GM19238 (cell line): ENCODE results near the gene FOXD3.
A peak's percentile ranks its signal among the peaks of the same experiment; 100 is the strongest.
"Not testable (repeated sequence)": the region's sequence is repeated elsewhere in the genome, so short reads cannot be mapped to it uniquely, and the experiment has no call there.

Experiments used
- DNase-seq: peaks from one replicate; pipeline ENCODE4 v3.0.0; 2011; ENCODE audit warnings: low spot score; ENCODE audit not compliant: insufficient read length

Gene FOXD3

GRCh38 chr1:63321066-63321784 is 1.1 kb upstream of the FOXD3 start:
- DNase-seq: no peak

- DNase-seq: no peak
Observed at GRCh38 chr1:63321785-63322113, 618 bp upstream of the FOXD3 start.

- no peak for DNase-seq
Observed at GRCh38 chr1:63322944-63323864, 837 bp downstream of the FOXD3 start.

DNA sequence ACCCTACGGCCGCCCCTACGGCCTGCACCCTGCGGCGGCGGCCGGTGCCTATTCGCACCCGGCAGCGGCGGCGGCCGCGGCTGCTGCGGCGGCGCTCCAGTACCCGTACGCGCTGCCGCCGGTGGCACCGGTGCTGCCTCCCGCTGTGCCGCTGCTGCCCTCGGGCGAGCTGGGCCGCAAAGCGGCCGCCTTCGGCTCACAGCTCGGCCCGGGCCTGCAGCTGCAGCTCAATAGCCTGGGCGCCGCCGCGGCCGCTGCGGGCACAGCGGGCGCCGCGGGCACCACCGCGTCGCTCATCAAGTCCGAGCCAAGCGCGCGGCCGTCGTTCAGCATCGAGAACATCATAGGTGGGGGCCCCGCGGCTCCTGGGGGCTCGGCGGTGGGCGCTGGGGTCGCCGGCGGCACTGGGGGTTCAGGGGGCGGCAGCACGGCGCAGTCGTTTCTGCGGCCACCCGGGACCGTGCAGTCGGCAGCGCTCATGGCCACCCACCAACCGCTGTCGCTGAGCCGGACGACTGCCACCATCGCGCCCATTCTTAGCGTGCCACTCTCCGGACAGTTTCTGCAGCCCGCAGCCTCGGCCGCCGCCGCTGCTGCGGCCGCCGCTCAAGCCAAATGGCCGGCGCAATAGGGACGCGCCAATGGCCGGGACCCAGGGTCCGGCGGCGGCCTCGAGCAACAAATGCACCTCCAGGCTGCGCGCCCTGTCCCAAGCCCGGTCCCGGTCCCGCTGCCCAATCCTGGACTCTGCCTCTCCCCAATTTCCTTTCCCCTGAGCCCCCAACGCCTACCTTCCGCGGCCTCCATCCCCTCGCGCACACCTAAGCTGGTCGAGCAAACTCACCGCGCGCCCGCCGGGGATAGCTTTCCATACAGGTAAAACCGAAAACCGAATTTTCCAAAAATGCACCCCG is 1.8 kb downstream of the FOXD3 start:
- DNase-seq: no peak

DNA sequence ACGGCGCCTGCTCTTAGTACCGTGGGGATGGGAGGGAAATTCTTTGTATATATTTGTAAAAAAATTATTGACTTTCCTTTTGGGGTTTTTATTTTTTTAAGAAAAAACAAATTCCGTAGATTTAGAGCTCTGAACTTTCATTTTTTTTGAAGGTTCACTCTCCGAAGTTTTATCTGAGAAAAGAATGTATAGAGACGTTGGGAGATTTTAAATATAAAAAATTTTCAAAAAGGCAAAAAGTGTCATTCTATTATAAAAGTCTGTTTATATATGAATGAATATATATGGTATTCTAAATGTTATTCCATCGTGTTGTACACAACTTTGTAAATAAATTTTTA is 2.4 kb downstream of the FOXD3 start:
- no peak for DNase-seq

DNA sequence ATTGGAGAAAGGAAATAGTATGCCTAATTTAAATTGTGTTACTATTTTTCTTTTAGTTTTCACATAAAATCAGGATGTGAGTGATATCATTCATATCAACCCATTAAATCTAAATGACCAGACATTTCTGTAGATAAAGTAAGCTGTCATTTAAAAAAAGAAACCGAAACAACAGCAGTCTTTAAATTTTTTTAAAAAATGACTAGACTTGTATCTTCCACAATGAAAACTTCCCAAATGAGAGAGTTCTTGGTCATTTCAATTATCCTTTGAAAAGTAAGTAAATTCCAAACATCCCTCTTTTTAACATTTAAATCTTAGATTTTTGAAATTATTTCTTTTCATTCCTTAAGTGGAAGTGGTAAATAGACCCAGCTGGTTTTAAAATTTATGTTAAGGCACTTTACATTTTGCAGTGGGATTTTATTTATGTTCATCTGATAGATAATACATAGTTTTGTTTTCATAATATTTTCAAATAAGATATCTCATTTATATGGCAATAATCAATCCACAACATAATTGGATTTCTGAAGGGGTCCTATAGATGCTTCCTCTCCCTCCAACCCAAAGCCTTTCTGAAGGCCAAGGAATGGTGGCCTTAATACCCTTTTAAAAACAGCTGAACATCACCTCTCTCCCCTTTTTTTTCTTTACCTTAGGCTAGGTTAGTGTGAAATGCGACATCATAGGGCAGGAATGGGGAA is 3.1 kb downstream of the FOXD3 start:
- no peak for DNase-seq

DNA sequence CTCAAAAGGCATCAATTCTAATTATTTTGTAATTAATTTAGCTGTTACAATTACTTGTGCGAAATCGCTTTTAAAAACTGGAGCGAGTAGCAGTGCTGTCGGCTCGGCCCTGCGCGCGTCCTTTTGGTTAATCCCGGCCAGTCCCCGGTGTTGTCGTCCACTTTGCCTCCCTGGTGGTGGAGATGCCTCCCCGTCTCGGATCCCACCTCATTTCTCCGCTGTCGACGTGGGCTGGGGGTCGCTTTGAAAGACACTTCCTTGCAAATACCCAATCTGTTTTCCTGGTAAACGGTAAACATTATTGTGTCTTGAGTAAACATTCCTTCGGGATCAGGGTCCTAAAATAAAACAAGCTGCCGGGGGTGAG is 3.7 kb downstream of the FOXD3 start:
- DNase-seq: no peak

DNA sequence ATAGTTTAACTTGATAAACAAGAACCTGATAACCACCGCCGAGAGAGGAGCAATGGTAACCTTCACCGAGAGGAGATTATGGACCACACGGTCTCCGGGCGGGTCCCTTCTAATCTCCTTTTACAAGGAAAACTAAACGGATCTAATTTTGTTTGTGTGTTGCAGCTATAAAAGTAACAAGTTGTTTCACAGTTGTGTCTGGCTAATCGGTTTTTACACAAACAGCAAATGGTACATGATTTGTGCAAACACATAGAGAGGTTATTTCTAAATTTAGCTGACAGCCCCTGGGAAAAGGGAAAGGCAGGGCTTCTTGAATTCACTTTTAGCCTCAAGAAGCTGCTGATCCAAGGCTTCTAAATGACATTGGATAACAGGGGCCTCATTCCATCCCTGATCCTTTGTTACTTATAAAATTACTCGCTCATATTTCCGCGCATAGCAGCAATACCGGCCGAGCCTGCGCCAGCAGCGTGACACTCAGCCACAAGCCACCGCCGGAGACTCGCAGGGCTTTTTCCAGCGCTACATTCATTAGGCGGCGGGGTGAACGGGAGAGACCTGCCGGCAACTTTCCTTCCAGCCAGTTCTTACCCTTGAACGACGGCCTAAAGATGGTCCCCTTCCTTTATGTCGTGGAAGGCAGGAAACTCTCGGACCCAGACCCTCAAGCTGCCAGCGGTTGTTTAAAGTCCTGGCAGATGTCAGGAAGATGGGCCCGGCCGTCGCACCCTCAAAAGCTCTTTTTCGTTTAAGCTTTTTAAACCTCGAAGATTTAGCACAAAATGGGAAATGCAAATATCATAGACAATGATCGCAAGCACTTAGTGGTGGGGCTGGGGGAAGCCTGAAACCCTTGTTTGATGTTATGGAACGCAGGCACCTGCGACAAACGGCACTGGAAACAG is 4.4 kb downstream of the FOXD3 start:
- no peak for DNase-seq

DNA sequence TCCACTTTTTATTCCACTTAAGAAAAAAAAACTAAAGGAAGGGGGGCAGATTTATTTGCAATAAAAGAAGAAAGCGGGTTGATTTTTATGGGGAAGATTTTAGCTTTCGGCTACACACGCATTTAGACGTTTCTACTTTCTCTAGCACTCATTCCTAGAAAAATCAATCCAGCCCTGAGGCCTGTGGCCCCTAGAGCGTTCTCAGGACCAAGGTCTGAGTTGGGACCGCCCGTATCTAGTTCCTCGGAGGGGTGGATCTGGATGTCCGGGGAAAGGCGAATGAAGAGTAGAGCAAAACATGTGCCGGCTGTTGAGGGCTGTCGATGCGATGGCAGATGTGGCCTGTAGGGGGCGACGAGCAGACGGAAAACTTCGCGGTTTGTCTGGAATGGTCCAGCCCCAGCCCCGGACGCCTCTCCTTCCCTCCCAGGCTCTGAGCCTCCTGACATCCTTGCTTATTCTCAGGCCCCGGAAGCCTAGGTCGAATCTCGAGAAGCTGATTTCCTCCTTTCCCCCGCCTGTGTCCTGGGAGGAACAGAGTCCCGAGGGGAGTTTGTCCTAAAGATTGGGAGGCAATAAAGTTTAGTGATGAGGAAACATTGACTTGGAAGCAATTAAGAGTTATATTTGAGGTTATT is 5.2 kb downstream of the FOXD3 start:
- peak; percentile 42 for DNase-seq

DNA sequence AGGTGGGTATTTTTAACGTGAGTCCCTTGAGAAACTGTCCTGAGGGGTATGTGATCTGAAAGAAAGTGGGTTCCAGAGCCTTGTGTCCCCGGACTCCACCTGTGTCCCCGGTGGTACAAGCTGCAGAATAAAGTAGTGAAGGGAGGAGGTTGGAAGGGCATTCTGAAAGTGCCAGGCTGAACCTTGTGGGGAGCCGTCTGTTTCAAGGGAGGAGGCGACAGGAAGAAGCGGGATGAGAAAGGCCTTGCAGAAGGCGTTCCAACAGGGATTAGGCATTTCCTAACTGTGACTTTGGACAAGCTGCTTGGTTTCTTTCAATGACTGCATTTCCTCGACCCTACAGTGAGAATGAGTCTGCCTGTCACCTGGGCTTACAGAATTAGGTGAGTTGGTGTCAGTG is 5.8 kb downstream of the FOXD3 start:
- DNase-seq: no peak

DNA sequence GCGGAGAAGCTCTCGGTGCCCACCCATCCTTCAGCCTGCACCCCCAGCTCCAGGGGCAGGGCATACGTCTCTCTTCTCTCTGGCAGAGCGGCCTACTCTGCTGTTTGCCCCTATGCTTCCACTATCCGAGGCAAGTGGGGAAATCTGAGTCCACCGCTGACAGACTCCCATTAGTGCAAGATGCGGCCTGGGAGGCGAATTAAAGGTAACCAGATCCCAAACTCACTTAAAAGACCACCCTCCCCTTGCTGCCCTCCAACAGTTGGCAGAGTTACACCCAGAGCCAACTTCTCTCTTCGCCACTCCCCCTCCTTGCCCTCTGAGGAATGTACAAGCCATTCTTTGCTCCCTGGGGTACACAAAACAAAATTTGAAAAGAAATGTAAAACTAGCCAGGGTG is 6.4 kb downstream of the FOXD3 start:
- no peak for DNase-seq

DNA sequence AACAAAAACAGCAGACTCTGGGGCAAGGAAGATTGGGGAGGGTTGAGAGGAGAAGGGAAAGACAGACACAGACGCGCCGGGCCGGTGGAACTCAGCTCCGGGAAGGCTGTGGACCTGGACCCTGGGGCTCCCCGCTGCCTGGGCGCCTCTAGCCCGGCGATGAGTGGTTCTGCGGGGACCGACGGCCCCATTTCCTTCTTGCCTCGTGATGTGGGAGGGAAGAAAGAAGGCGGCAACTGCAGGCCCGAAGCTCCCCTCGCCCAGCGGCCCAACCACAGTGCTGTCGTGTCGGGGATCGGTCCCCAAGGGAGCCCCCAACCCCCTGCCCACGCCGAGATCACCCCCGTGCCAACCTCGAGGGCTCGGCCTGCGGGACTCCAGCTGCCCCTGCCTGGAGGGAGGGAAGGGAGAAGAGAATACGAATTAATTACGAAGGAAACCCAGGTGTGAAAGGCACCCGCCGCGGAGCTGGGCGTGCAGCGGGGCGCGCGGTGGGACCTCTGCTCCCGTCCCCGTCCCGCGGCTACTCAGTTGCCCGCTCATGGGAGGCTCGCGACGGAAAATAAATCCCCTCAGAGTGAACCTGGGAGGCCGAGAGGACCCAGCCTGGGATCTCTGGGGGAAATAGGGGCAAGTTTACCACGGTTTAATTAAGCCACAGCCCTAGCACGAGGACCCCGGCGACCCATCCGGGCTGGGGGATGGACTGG is 7.4 kb downstream of the FOXD3 start:
- no peak for DNase-seq

DNA sequence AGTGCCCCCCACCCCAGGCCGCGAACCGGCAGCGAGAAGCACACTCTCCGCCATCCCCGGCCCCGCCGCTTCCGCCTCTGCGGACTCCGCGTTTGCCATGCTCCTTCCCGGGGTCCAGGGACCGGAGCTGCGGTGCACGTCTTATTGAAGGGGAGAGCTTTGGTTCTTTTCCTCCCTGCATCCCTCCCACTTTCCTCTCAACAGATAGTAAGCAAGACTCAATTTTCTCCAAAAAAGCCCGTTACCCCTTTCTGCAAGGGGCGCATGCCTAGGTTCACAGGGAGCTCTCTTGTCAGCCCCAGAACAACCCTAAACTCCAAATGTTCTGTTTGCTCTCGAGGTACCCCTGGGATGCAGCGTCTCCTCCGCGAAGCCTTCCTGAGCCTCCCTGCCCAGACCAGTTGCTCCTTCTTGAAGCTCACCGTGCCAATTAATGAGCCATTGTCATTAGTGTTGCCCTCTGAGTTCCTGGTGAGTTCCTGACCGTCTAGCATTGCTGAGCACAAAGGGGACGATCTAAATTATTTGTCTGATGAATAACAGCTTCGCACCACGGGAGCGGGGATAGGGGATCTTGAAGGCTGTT is 8.1 kb downstream of the FOXD3 start:
- no peak for DNase-seq

DNA sequence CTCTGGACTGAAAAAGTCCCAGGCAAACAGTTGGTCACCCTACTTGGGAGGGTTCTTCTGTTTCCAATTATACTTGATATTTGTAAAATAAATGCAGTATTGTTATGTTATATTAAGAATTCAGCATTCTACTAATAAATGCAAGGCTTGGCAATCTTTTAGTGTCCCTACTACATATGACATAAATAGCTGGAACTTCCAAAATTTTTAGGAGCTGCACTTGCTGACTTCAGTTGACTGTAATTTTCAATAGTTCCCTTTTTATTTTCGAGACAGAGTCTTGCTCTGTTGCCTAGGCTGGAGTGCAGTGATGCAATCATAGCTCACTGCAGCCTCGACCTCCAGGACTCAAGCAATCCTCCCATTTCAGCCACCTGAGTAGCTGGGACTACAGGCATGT is 20.0 kb downstream of the FOXD3 start:
- DNase-seq: no peak

DNA sequence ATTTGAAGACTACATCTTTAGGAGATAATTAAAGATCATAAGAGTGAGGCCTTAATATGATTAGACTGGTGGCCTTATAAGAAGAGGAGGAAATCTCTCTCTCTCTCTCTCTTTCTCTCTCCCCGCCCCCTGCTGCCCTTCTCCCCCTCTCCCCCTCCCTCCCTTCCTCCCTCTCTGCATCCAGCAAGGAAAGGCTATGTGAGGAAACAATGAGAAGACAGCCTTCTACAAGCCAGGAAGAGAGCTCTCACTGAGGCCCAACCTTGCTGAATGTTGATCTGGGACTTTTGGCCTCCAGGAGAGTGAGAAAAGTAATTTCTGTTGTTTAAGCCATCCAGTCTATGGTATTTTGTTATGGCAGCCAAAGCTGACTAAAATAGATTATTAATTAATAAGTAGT is 21.6 kb downstream of the FOXD3 start:
- DNase-seq: no peak

DNA sequence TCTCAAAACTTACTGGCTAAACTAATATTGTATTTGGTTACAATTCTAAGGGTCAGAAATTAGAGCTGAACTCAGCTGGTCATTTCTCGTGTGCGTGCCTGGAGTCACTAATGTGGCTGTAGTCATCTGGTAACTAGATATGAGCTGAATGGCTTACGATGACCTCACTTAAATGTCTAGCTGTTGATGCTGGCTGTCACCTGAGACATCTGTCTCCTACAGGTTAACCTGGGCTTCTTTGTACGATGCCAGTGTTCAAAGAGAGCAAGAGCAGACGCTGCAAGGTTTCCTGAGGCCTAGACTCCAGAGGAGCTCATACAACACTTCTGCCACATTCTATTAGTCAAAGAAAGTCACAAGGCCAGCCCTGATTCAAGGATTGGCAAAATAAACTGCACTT is 28.0 kb downstream of the FOXD3 start:
- DNase-seq: no peak

- DNase-seq: no peak
Observed at GRCh38 chr1:63352736-63353135, 30.4 kb downstream of the FOXD3 start.

- not testable (repeated sequence) for DNase-seq
Observed at GRCh38 chr1:63356234-63356633, 33.9 kb downstream of the FOXD3 start.

- no peak for DNase-seq
Observed at GRCh38 chr1:63359561-63359960, 37.2 kb downstream of the FOXD3 start.
